Ovary (tissue), 3 donors: ENCODE data around the gene FBLN7.

Experiments
- EP300 ChIP-seq: sonication (generic); formaldehyde crosslinking; IDR thresholded peaks from one replicate; pipeline ENCODE4 v1.6.1; 2017; ENCODE audit warnings: antibody characterized with exemption
- TF ChIP-seq, protein P1 (sequence below), 3 donors: fragments of 450-650 bp in 2 of 3; fragments of 200-600 bp in 1 of 3; IDR thresholded peaks; one replicate each; pipeline versions ENCODE4 v1.5.1 to v1.8.0; 2016 to 2022; ENCODE audit warnings: antibody characterized with exemption in 3 of 3, mild to moderate bottlenecking in 1 of 3
- donor health status: DM: no; HTN: no; CAD: no.

DNA sequence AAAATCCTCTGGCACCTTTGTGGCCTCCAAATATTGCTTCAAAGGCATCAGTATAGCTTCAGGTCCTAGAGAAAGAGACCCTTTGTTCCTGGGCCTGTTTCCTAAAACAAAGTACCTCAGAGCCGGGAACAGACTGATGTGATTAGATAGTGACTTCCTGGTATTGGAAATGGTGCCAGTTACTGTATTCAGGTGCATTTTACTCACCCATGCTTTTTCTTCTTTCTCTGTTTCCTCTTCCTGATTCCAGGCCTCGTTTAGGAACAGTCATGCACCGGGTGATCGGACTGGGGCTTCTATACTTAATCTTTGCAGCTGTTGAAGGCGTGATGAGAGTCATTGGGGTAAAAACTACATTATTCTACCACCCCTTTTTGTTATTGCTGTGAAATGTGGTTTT is 48.8 kb upstream of the FBLN7 start:
- TF ChIP-seq, protein P1, sequence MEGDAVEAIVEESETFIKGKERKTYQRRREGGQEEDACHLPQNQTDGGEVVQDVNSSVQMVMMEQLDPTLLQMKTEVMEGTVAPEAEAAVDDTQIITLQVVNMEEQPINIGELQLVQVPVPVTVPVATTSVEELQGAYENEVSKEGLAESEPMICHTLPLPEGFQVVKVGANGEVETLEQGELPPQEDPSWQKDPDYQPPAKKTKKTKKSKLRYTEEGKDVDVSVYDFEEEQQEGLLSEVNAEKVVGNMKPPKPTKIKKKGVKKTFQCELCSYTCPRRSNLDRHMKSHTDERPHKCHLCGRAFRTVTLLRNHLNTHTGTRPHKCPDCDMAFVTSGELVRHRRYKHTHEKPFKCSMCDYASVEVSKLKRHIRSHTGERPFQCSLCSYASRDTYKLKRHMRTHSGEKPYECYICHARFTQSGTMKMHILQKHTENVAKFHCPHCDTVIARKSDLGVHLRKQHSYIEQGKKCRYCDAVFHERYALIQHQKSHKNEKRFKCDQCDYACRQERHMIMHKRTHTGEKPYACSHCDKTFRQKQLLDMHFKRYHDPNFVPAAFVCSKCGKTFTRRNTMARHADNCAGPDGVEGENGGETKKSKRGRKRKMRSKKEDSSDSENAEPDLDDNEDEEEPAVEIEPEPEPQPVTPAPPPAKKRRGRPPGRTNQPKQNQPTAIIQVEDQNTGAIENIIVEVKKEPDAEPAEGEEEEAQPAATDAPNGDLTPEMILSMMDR (IDR thresholded peaks at IDR 0.05): no peak
- TF ChIP-seq EP300: no peak
